Esophagus muscularis mucosa (tissue), 4 donors: ENCODE data around the gene PKHD1. TPM values are rescaled to one million over a fixed set of nuclear protein-coding genes. Genes with fewer than 3 reads are reported as not detected.

ENCODE experiments used
- DNase-seq: peaks from one replicate; pipeline ENCODE4 v3.0.0-alpha.2; 2017; ENCODE audit errors: extremely low spot score
- H3K27ac ChIP-seq, 4 donors: fragments of 200-600 bp; sonication (generic); replicated peaks in 1 of 4; 1 replicate in 3 of 4; 2 replicates in 1 of 4; pipeline ENCODE4 v1.5.1; 2016 to 2019; ENCODE audit warnings: mild to moderate bottlenecking in 1 of 4
- H3K27me3 ChIP-seq, 4 donors: fragments of 200-600 bp; sonication (generic); one replicate each; pipeline versions ENCODE4 v1.5.1 to v1.6.0; 2016 to 2019
- H3K36me3 ChIP-seq, 4 donors: fragments of 200-600 bp; sonication (generic); one replicate each; pipeline ENCODE4 v1.5.1; 2016 to 2019
- H3K4me1 ChIP-seq, 4 donors: fragments of 200-600 bp; sonication (generic); one replicate each; pipeline ENCODE4 v1.5.1; 2016 to 2019
- H3K4me3 ChIP-seq, 4 donors: fragments of 200-600 bp; sonication (generic); 1 replicate in 2 of 4; 2 replicates in 2 of 4; pipeline ENCODE4 v1.5.1; 2016 to 2019; ENCODE audit warnings: mild to moderate bottlenecking in 4 of 4, moderate library complexity in 1 of 4
- H3K9me3 ChIP-seq, 4 donors: fragments of 200-600 bp; sonication (generic); 1 replicate in 3 of 4; 2 replicates in 1 of 4; pipeline ENCODE4 v1.5.1; 2016 to 2019
- EP300 ChIP-seq: sonication (generic); formaldehyde crosslinking; IDR thresholded peaks from one replicate; pipeline ENCODE4 v1.6.1; 2017; ENCODE audit warnings: antibody characterized with exemption
- POLR2A ChIP-seq: fragments of 450-650 bp; IDR thresholded peaks from one replicate; pipeline ENCODE4 v1.6.1; 2017; ENCODE audit warnings: antibody characterized with exemption, moderate library complexity, mild to moderate bottlenecking, low read depth
- POLR2AphosphoS5 ChIP-seq, 2 donors: sonication (generic); formaldehyde crosslinking; IDR thresholded peaks; one replicate each; pipeline ENCODE4 v1.6.1; 2017; ENCODE audit warnings: antibody characterized with exemption in 2 of 2
- WGBS: methylation state at CpG from one replicate; pipeline ENCODE4 v1.1.5; 2018; 5-methylcytosine and 5-hydroxymethylcytosine counted together
- intact Hi-C: fragments of 100-400 bp; cut with DNase I; formaldehyde crosslinking; loops from one replicate; pipeline ENCODE4 v1.15.1; 2023
- total RNA-seq, 4 donors: library from RNA; depleted of rRNA; stranded (reverse); fragments of >200 nt; gene quantifications; one replicate each; pipeline versions ENCODE4 v1.1.0 to v1.2.1, GENCODE V29; 2016
- TF ChIP-seq, protein P1 (sequence below), 3 experiments: fragments of 200-600 bp in 2 of 3; fragments of 450-650 bp in 1 of 3; sonication (generic) in 2 of 3; IDR thresholded peaks; one replicate each; pipeline ENCODE4 v1.5.1; 2017 to 2019; ENCODE audit warnings: antibody characterized with exemption in 3 of 3, mild to moderate bottlenecking in 2 of 3, moderate library complexity in 1 of 3

Gene PKHD1
- total RNA-seq, 4 donors from 2014 or later, result under 0.01 TPM; not detected in 3

GRCh38 chr6:51704932-51705540 lies 382.4 kb downstream of the PKHD1 start:
- 91% methylated on average over 1 of the region's 1 CpG for WGBS
- no peak overlapping the region for H3K27ac ChIP-seq
- H3K4me3 ChIP-seq, result no peak overlapping the region
- H3K4me1 ChIP-seq, result no peaks in the 10 kb centered on the region
- no peak for DNase-seq
- H3K9me3 ChIP-seq, result no peaks in the 10 kb centered on the region
- TF ChIP-seq, protein P1, sequence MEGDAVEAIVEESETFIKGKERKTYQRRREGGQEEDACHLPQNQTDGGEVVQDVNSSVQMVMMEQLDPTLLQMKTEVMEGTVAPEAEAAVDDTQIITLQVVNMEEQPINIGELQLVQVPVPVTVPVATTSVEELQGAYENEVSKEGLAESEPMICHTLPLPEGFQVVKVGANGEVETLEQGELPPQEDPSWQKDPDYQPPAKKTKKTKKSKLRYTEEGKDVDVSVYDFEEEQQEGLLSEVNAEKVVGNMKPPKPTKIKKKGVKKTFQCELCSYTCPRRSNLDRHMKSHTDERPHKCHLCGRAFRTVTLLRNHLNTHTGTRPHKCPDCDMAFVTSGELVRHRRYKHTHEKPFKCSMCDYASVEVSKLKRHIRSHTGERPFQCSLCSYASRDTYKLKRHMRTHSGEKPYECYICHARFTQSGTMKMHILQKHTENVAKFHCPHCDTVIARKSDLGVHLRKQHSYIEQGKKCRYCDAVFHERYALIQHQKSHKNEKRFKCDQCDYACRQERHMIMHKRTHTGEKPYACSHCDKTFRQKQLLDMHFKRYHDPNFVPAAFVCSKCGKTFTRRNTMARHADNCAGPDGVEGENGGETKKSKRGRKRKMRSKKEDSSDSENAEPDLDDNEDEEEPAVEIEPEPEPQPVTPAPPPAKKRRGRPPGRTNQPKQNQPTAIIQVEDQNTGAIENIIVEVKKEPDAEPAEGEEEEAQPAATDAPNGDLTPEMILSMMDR (IDR thresholded peaks at IDR 0.05), result no peak
- TF ChIP-seq POLR2A, result no peak
- TF ChIP-seq POLR2AphosphoS5 (IDR thresholded peaks at IDR 0.05), result no peak
- TF ChIP-seq EP300, result no peak
- intact Hi-C loops, result no loop called here
- no peaks in the 10 kb centered on the region for H3K27me3 ChIP-seq
- no peaks in the 10 kb centered on the region for H3K36me3 ChIP-seq

DNA sequence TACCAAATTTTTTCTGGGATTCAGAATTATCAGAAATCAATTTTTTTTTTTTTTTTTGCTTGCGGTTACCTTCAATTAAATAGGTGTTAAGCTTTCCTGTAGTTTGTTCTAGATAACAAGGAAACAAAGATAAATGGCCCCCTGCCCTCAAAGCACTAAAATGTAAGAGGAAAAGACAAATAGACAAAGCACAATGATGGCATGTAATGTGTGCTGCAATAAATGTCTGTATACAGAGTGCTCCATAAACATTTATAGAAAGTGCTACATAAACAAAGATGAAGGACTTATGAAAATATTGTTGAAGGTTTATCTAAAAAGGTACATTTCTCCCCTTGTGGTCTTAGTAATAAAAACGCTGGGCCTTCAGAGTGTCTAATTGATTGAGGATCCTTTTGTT lies 384.6 kb downstream of the PKHD1 start:
- TF ChIP-seq, protein P1 (IDR thresholded peaks at IDR 0.05), result no peak
- TF ChIP-seq POLR2AphosphoS5 (IDR thresholded peaks at IDR 0.05) (no peak), POLR2A (no peak), EP300 (no peak)
- no peaks in the 10 kb centered on the region for H3K9me3 ChIP-seq
- 48% methylated on average over 2 of the region's 2 CpGs for WGBS
- H3K4me3 ChIP-seq, result no peak overlapping the region
- H3K27ac ChIP-seq, result no peak overlapping the region
- no peak for DNase-seq
- H3K27me3 ChIP-seq, result no peaks in the 10 kb centered on the region
- no peaks in the 10 kb centered on the region for H3K36me3 ChIP-seq
- intact Hi-C loops, result no loop called here
- H3K4me1 ChIP-seq, result no peaks in the 10 kb centered on the region

GRCh38 chr6:51684603-51685002 lies 402.8 kb downstream of the PKHD1 start:
- no peaks in the 10 kb centered on the region for H3K36me3 ChIP-seq

GRCh38 chr6:51684038-51684437 lies 403.4 kb downstream of the PKHD1 start:
- peaks cover 0 to 8% (median 5%) of the 10 kb centered on the region in 4 donors for H3K4me1 ChIP-seq
- TF ChIP-seq POLR2A, result no peak
- WGBS, result 89% methylated on average over 1 of the region's 1 CpG
- no peak for DNase-seq
- no peak overlapping the region for H3K27ac ChIP-seq
- intact Hi-C loops, result no loop called here
- H3K4me3 ChIP-seq, result no peak overlapping the region
- no peaks in the 10 kb centered on the region for H3K36me3 ChIP-seq
- no peaks in the 10 kb centered on the region for H3K9me3 ChIP-seq
- no peaks in the 10 kb centered on the region for H3K27me3 ChIP-seq

More at GRCh38 chr6:51684603-51685002, 402.8 kb downstream of the PKHD1 start:
- TF ChIP-seq EP300, result no peak
- TF ChIP-seq POLR2AphosphoS5 (IDR thresholded peaks at IDR 0.05), result no peak
- no peak for TF ChIP-seq POLR2A
- TF ChIP-seq, protein P1 (IDR thresholded peaks at IDR 0.05), result no peak
- no peaks in the 10 kb centered on the region for H3K9me3 ChIP-seq
- intact Hi-C loops, result no loop called here
- H3K4me3 ChIP-seq, result no peak overlapping the region
- DNase-seq, result no peak
- H3K4me1 ChIP-seq, result peaks cover 0 to 2% (median under 1%) of the 10 kb centered on the region in 4 donors
- H3K27ac ChIP-seq, result no peak overlapping the region
- no peaks in the 10 kb centered on the region for H3K27me3 ChIP-seq

DNA sequence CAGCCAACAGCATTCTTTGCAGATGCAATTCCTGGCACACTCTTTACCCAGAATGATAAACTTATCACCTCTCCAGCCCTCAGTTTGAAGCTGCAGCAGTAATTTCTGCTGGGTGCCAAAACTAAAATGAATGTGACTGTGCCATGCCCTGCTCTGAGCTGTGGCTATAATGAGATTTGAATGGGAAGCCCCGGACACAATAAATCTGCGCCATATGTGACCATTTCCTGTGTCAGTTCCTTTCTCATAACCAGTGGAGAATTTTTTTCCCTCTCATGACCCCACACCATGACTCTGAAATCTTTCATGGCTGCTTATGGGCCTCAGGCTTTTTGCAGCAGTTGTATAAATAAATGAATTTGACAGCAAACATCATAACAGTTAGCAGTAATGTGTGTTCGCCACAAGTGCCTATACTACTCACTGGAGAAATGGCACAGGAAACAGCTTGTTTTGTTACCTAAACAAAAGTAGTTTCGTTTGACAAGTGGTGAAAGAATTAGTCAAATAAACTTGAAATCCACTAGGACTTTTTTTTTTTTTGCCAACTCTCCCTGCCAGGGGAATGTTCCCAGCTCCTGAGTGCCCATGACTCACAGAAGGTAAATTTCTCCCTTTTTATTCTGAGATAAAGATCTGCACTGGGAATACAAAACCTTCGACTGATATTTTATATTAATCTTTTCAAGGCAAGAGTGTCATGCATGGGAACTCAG lies 408.4 kb downstream of the PKHD1 start:
- intact Hi-C loops, result no loop called here
- DNase-seq, result no peak
- peaks cover 0 to 11% (median 7%) of the 10 kb centered on the region in 4 donors for H3K4me1 ChIP-seq
- no peak for TF ChIP-seq POLR2AphosphoS5 (IDR thresholded peaks at IDR 0.05)
- TF ChIP-seq POLR2A, result no peak
- TF ChIP-seq, protein P1 (IDR thresholded peaks at IDR 0.05), result no peak
- no peak for TF ChIP-seq EP300
- no peak overlapping the region for H3K4me3 ChIP-seq
- no peaks in the 10 kb centered on the region for H3K9me3 ChIP-seq
- no peak overlapping the region for H3K27ac ChIP-seq
- WGBS, result 21% methylated on average over 5 of the region's 5 CpGs
- no peaks in the 10 kb centered on the region for H3K27me3 ChIP-seq
- H3K36me3 ChIP-seq, result no peaks in the 10 kb centered on the region
